Mucosa of descending colon (tissue), 3 donors: Measurements from ENCODE around the gene LYRM4. TPM values are rescaled to one million over a fixed set of nuclear protein-coding genes. Genes with fewer than 3 reads are reported as not detected.

Experiments
- ATAC-seq: fragments of 200-7000 bp; cut with Tn5 transposase; one replicate; pipeline ENCODE4 v1.9.1; 2020; ENCODE audit warnings: mild to moderate bottlenecking, moderate library complexity
- DNase-seq, 3 donors: peaks; one replicate each; pipeline ENCODE4 v3.0.0-alpha.2; 2020
- H3K36me3 ChIP-seq: fragments of 200-600 bp; one replicate; pipeline ENCODE4 v1.8.0; 2021; ENCODE audit warnings: low read depth, mild to moderate bottlenecking
- H3K4me1 ChIP-seq: fragments of 200-600 bp; one replicate; pipeline ENCODE4 v1.8.0; 2021; ENCODE audit warnings: low read depth, mild to moderate bottlenecking
- H3K4me3 ChIP-seq: fragments of 200-600 bp; one replicate; pipeline ENCODE4 v1.8.0; 2021; ENCODE audit warnings: mild to moderate bottlenecking
- H3K9me3 ChIP-seq: fragments of 200-600 bp; one replicate; pipeline ENCODE4 v1.8.0; 2021; ENCODE audit warnings: mild to moderate bottlenecking
- CTCF ChIP-seq: fragments of 200-600 bp; IDR thresholded peaks from one replicate; pipeline ENCODE4 v1.8.0; 2022; ENCODE audit warnings: antibody characterized with exemption, mild to moderate bottlenecking
- intact Hi-C, 2 donors: fragments of 100-400 bp; cut with DNase I in 1 of 2; cut with micrococcal nuclease in 1 of 2; formaldehyde crosslinking; loops; one replicate each; pipeline versions ENCODE4 v1.11.0 to v1.11.1; 2022; cut with DNase I, micrococcal nuclease
- total RNA-seq, 3 donors: library from RNA; stranded (reverse); fragmentation: NEBNext Ultra II Directional in 2 of 3; extraction: Animal tissue kit (Norgen Biotek cat#: 25700) in 2 of 3; gene quantifications; one replicate each; pipeline versions ENCODE4 v1.2.1 to v1.2.4, GENCODE V29; 2021 to 2023
- donor health status: DM: no; HTN: no; CAD: no; lungs with moderate emphysema.
- donor health status: DM: no; HTN: no; CAD: no.
- donor health status: DM: no; HTN: yes; CAD: no.

Gene LYRM4
- total RNA-seq, 3 donors from 2014 or later, result 13.6 to 19.8 (median 13.9) TPM

- DNase-seq (peak; percentile 38 to 66 (median 58)), ATAC-seq (peak; percentile 60)
- intact Hi-C loops, result no loop called here
- Histone ChIP-seq H3K4me1 (peaks cover 8% of the 10 kb centered on the region), H3K36me3 (no peaks in the 10 kb centered on the region), H3K9me3 (no peaks in the 10 kb centered on the region), H3K4me3 (peak overlapping the region; percentile 17)
- no peak for TF ChIP-seq CTCF
These were observed 175.0 kb downstream of the LYRM4 start for GRCh38 chr6:5085648-5086293.

- DNase-seq, result peak; percentile 56 to 70 (median 64)
- peak within 1 kb of the TSS; percentile 17 for H3K4me3 ChIP-seq
- peak; percentile 78 for ATAC-seq
- H3K36me3 ChIP-seq, result no peaks in the 10 kb centered on the region
- no peaks in the 10 kb centered on the region for H3K9me3 ChIP-seq
- intact Hi-C loops, result no loop called here
- TF ChIP-seq CTCF, result no peak
- H3K4me1 ChIP-seq, result peaks cover 8% of the 10 kb centered on the region
These were observed 175.7 kb downstream of the LYRM4 start, which contains the start of gene PPP1R3G for GRCh38 chr6:5084781-5085647. Gene PPP1R3G, plus strand, starts transcription at chr6:5085341. Its CDS starts 145 bp downstream, at chr6:5085486.

- ATAC-seq (peak; percentile 66), DNase-seq (peak in 2 of 3 donors; percentile 44 to 67)
- Histone ChIP-seq H3K9me3 (no peaks in the 10 kb centered on the region), H3K36me3 (no peaks in the 10 kb centered on the region), H3K4me1 (peaks cover 8% of the 10 kb centered on the region), H3K4me3 (peak overlapping the region; percentile 17)
- TF ChIP-seq CTCF, result no peak
- intact Hi-C loops, result no loop called here
These were observed 176.4 kb downstream of the LYRM4 start for GRCh38 chr6:5084360-5084780.

GRCh38 chr6:5083813-5084359 is 176.9 kb downstream of the LYRM4 start:
- no peak for TF ChIP-seq CTCF
- Histone ChIP-seq H3K9me3 (no peaks in the 10 kb centered on the region), H3K36me3 (no peaks in the 10 kb centered on the region), H3K4me1 (peaks cover 8% of the 10 kb centered on the region), H3K4me3 (peak overlapping the region; percentile 17)
- intact Hi-C loops, result no loop called here
- no peak for DNase-seq
- no peak for ATAC-seq

DNA sequence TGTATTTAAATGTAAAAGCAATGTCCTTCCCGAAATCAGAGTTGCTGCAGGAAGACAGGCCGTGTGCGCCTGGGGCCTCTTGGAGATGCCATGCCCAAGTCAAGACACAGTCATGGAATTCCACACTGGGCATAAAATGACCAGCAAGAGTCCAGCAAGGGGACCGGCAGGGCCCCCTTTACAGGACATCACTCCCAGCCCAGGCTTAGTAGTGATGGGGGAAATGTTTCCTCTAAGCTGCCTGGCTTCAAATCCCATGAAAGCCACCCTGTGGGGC is 177.5 kb downstream of the LYRM4 start:
- intact Hi-C loops, result no loop called here

More for the DNA sequence above, 177.5 kb downstream of the LYRM4 start:
- no peak for ATAC-seq
- DNase-seq, result no peak
- Histone ChIP-seq H3K4me1 (peaks cover 8% of the 10 kb centered on the region), H3K36me3 (no peaks in the 10 kb centered on the region), H3K9me3 (no peaks in the 10 kb centered on the region), H3K4me3 (no peak overlapping the region)
- no peak for TF ChIP-seq CTCF
